Amniotic epithelial cell (primary cell): ENCODE data around the gene LIME1.
"Not testable (repeated sequence)": the region's sequence is repeated elsewhere in the genome, so short reads cannot be mapped to it uniquely, and the experiment has no call there.

ENCODE experiments used
- DNase-seq: peaks from one replicate; pipeline ENCODE4 v3.0.0-alpha.2; 2010; ENCODE audit warnings: low read depth

The LIME1 gene

GRCh38 chr20:63773571-63774241 is 37.2 kb downstream of the LIME1 start:
- DNase-seq = no peak

GRCh38 chr20:63774306-63774705 is 37.8 kb downstream of the LIME1 start:
- no peak for DNase-seq

GRCh38 chr20:63775096-63775978 is 38.9 kb downstream of the LIME1 start:
- no peak for DNase-seq

- DNase-seq = not testable (repeated sequence)
Observed at GRCh38 chr20:63776875-63777274, 40.4 kb downstream of the LIME1 start.

GRCh38 chr20:63777614-63778013 is 41.1 kb downstream of the LIME1 start:
- DNase-seq = no peak

GRCh38 chr20:63778034-63778752 is 41.7 kb downstream of the LIME1 start:
- DNase-seq = no peak

- no peak for DNase-seq
Observed at GRCh38 chr20:63778857-63779256, 42.4 kb downstream of the LIME1 start.

- no peak for DNase-seq
Observed at GRCh38 chr20:63781181-63781580, 44.7 kb downstream of the LIME1 start.

- DNase-seq = no peak
Observed at GRCh38 chr20:63782051-63782471, 45.6 kb downstream of the LIME1 start.

GRCh38 chr20:63782521-63782971 is 46.1 kb downstream of the LIME1 start:
- DNase-seq = no peak

GRCh38 chr20:63783970-63784369 is 47.5 kb downstream of the LIME1 start:
- DNase-seq = no peak

- no peak for DNase-seq
Observed at GRCh38 chr20:63785691-63786131, 49.2 kb downstream of the LIME1 start.

GRCh38 chr20:63787302-63787701 is 50.8 kb downstream of the LIME1 start:
- DNase-seq = no peak

- no peak for DNase-seq
Observed at GRCh38 chr20:63787749-63788148, 51.3 kb downstream of the LIME1 start.
